Kidney glomerular epithelial cell (primary cell): Measurements from ENCODE around the gene NAPG.
"Not testable (repeated sequence)": the region's sequence is repeated elsewhere in the genome, so short reads cannot be mapped to it uniquely, and the experiment has no call there.

Experiments used
- DNase-seq: peaks from one replicate; lab custom pipeline; 2025; lab: John Stamatoyannopoulos, UW

The NAPG gene

GRCh38 chr18:10525697-10526560 is at the start of gene NAPG:
Gene NAPG (plus strand): TSS chr18:10526027. CDS start chr18:10526103, 76 bp downstream.
- peak; percentile 90 for DNase-seq

GRCh38 chr18:10476338-10476791 is 49.5 kb upstream of the NAPG start:
- no peak for DNase-seq

GRCh38 chr18:10477121-10477862 is 48.5 kb upstream of the NAPG start:
- no peak for DNase-seq

DNA sequence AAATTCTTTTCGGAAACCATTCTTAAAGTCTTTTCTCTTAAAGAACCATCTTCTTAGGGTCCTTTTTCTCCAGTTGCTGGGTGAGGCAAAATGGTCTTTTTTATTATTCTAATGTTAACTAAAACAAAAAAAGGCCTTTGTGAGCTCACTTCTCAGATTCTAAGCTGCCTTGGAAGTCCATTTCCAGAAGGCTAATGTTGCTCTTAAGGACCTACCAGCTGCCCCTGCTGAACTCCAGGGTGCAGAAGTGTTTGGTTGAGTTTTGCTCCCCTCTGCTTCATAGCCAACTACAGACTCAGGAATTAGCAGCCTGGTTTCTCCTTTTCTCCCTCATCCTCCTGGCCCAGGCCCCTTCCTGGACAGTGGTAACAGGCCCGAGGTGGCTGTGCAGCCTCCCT is 48.0 kb upstream of the NAPG start:
- DNase-seq = no peak

DNA sequence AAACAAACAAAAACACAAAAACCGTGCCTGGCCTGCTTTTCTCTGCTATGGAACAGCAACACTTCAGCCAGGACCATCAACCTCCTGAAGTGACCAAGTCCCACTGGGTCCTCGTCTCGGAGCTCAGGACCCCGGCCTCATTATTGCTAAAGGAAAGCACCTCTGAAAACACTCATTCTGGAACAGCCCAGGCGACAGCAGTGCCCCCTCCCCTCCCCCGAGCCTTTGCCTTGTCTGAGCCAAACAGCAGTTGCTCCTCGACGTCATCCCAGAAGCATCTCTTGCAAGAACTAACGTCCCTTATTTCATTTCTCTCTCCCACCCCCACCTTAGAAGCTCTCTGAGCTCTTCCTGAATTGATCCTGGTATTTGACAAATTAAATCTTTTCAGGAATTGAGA is 44.0 kb upstream of the NAPG start:
- DNase-seq = no peak

DNA sequence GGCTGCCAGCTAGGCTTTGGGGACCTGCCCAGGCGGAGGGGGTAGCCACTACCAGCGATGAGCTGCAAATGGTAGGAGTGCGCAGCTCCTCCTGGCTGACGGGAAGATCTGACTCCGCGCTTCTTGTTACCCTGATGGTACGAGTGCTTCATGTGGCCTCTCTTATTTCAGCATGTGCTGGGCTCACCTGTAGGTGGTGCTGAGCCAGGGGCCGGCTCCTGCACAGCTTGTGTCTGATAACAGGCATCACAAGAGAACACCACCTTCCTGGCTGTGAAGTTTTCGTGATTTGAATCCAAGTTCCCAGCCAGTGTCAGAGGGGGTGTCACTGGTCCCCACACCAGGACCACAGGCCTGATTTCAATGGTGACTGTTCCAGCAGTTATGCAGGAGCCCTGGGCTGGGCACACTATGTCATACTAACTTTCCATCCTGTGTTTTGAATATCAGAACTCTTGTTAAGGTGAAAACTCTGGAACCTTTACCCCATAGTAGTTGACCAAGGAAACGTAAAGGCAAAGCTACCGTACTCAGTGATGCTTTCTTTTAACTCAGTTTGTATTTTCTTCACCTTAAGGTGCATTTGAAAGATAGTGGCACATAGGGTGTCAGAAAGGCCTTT is 43.4 kb upstream of the NAPG start:
- DNase-seq = no peak

DNA sequence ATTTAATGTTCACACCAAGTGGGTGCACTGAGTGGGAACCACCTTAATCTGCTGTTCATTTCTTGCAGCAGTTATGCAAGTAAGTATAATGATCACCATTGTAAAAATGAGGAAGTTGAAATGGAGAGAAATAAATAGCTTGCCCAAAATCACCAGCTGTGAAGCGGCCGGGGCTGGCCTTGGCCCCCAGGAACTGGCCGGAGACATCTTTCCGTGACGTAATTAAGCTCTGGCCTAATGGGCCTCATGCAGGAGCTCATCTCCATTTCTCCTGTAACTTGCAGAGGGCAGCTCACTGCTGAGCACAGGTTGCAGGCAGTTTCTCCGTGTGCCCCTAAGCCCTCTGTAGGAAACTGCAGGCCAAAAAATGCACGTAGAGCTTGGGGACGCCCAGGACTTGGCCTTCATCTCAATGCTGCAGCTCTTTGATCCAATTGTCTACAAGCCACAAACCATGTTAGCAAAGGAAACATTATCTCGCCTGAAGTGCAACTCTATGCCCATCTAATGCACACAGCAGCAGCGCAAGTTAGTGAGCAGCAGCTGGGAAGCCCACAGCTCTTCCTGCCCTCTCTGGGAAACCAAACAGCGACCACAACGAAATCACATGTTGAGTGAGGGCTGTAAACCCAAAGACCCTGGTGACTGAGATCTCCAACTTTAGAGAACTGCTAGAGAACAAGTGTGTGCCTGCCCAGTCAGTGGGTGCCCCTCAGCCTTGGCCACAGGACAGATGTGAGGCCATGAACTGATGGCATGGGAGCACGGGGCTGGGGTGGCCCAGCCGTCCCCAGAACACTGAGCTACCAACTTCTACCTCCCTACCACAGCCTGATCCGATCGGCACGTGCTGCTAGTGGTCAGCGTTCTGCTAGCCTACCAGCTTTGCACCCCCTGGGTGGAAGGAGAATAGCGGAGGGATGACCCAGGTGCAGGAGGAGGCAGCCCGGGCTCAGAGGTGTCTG is 42.6 kb upstream of the NAPG start:
- DNase-seq = no peak

DNA sequence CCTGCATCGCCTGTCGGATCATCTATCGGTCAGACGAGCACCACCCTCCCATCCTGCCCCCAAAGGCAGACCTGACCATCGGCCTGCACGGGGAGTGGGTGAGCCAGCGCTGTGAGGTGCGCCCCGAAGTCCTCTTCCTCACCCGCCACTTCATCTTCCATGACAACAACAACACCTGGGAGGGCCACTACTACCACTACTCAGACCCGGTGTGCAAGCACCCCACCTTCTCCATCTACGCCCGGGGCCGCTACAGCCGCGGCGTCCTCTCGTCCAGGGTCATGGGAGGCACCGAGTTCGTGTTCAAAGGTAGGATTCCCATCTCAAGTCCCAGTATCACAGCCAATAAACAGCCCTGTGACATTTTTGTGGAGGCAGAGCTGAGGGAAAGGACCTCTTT is 40.4 kb upstream of the NAPG start:
- DNase-seq = no peak

DNA sequence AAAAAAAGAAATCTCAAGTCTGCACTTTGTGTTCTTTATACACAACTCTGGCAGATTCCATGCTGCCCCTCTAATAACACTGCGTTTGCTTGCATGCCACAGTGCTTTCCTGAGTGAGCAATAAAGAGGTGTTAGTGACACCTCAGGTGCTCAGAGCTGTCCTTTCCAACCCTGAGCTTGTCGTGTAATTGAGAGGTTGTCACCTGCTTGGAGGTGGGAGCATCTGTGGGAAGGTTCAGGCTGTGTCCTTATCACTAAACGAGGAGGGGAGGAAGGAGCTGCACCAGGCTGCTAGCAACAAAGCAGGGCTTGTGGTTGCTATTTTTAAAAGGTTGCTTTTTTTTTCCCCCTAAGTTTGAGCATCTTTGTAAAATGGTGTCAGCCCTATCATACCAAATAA is 39.5 kb upstream of the NAPG start:
- no peak for DNase-seq

GRCh38 chr18:10487154-10487553 is 38.7 kb upstream of the NAPG start:
- no peak for DNase-seq

- no peak for DNase-seq
These were observed 37.8 kb upstream of the NAPG start for GRCh38 chr18:10488017-10488416.

- DNase-seq = no peak
These were observed 35.2 kb upstream of the NAPG start for GRCh38 chr18:10490401-10491165.

DNA sequence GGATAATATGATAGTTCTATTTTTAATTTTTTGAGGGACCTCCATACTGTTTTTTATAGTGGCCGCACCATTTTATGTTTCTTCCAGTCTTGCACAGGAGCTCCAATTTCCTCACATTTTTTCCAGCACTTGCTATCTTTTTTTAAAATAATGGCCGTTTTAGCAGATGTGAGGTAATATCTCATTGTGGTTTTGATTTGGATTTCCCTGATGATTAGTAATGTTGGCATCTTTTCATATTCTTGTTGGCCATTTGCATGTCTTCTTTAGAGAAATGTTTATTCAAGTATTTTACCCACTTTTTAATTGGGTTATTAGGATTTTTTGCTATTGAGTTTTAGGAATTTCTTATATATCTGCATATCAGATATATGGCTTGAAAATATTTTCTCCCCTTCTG is 29.9 kb upstream of the NAPG start:
- no peak for DNase-seq

DNA sequence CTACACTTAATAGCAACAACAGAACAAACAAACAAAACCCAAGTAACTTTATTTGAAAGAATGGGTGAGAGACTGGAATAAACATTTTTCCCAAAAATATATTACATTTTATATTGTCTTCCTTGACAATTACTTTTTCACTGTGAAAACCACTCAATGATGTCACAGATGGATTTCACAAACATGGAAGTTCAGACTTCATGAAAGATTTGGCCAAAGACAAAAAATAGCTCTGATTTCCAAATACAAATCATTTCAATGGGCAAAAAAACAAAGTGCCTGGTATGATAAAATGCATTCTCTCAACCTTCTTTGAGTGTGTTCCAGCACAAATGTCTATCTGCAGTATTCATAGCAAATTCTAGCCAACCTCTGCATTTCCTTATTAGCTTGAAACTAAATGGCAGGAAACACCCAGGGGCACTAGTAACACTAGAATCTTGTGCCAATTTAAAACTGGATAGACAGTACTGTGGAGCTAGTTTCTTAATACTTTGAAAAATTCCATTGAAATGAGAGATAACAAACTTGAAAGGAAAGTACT is 28.5 kb upstream of the NAPG start:
- DNase-seq = no peak

DNA sequence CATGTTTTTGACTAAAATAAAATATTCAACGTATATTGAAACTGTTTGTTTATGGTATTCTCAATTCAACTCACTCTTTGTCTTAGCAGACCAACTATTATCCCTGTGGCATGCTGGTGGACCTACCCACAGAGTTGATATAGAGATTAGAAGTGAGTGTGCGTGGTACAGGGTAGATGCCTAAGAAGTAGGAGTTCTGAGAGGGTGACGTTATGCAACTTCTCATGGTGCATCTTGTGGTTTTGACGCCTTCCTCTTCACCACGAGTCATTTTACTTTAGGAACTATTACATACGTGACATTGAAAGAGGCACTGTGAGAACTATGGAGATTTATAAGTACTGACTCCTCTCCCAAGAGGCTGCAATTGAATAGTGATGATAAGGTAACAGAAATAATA is 26.6 kb upstream of the NAPG start:
- no peak for DNase-seq

- no peak for DNase-seq
These were observed 25.8 kb upstream of the NAPG start for GRCh38 chr18:10500038-10500437.

DNA sequence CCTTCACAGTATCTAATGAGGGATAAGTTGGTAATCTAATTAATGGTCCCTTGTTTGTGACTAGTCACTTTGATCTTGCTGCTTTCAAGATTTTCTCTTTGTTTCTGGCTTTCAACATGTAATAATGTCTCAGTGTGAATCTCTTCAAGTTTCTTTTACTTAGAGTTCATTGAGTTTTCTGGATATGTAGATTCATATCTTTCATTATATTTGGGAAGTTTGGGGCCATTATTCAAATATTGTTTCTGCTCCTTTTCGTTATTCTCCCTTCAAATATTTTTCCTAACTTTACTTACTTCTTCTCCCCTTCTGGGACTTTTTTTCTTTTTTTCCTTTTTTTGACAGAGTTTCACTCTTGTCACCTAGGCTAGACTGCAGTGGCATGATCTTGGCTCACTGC is 21.1 kb upstream of the NAPG start:
- DNase-seq = no peak

- DNase-seq = not testable (repeated sequence)
These were observed 19.9 kb upstream of the NAPG start for GRCh38 chr18:10505892-10506291.

- DNase-seq = no peak
These were observed 17.2 kb upstream of the NAPG start for GRCh38 chr18:10508591-10508990.

- DNase-seq = no peak
These were observed 14.6 kb upstream of the NAPG start for GRCh38 chr18:10511236-10511635.

- DNase-seq = no peak
These were observed 11.7 kb upstream of the NAPG start for GRCh38 chr18:10514082-10514481.
